Fibroblast of pulmonary artery (primary cell): ENCODE measurements around the gene USP11.

Source experiments
- DNase-seq: peaks from one replicate; pipeline ENCODE4 v3.0.0-alpha.2; 2010; ENCODE audit warnings: low read depth
- H3K4me3 ChIP-seq: replicated peaks from 2 replicates; pipeline ENCODE4 v1.5.1; 2011; ENCODE audit warnings: low read depth, mild to moderate bottlenecking, control low read depth, low read length, moderate library complexity
- TF ChIP-seq, protein P1 (sequence below): IDR thresholded peaks from 2 replicates; pipeline ENCODE4 v1.5.1; 2011; ENCODE audit warnings: mild to moderate bottlenecking, control low read depth, low read length, inconsistent platforms; ENCODE audit errors: missing control alignments

Gene USP11

DNA sequence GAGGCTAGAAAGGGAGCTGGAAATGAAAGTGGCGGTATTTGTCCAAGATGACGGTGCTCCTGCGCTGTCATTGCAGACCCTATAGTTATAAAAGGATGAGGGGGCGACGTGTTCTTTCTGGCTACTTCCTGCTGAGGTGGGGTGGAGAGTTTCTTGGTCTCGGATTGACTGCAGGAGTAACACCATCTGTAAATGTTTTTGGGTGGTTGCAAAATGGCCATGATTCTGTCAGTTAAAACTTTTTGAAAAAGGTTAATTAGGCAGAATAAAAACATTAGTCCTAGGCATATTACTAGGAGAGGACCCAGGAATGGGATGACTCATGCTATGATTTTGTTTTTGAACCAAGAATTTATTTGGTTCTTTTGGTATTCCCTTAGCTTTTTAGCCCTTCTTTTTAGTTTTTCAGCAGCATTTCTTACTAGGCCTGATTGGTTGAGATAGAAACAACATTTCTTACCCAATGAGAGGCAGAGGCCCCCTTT is 53.1 kb downstream of the USP11 start:
- no peak overlapping the region for H3K4me3 ChIP-seq
- DNase-seq = peak; percentile 4
- TF ChIP-seq, protein P1, sequence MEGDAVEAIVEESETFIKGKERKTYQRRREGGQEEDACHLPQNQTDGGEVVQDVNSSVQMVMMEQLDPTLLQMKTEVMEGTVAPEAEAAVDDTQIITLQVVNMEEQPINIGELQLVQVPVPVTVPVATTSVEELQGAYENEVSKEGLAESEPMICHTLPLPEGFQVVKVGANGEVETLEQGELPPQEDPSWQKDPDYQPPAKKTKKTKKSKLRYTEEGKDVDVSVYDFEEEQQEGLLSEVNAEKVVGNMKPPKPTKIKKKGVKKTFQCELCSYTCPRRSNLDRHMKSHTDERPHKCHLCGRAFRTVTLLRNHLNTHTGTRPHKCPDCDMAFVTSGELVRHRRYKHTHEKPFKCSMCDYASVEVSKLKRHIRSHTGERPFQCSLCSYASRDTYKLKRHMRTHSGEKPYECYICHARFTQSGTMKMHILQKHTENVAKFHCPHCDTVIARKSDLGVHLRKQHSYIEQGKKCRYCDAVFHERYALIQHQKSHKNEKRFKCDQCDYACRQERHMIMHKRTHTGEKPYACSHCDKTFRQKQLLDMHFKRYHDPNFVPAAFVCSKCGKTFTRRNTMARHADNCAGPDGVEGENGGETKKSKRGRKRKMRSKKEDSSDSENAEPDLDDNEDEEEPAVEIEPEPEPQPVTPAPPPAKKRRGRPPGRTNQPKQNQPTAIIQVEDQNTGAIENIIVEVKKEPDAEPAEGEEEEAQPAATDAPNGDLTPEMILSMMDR = no peak

DNA sequence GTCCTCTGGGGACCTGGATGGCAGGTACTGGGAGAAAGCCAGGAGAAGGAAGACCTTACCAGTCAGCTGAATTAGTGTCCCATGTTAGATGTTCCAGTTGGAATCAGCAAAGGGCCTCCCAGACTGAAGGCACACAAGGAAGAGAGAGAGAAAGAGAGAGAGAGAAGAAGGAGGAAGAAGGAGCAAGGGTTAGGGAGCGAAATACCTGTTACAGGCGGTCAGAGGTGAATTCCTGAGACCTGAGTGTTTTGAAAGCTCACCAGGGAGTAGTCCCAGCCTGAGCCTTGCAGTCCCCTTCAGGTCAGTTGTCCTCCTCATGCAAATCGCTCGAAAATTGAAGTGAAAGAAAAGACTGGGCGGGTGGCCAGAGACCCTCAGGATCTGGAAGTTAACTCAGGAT is 60.3 kb downstream of the USP11 start:
- no peak for DNase-seq
- no peak overlapping the region for H3K4me3 ChIP-seq
- TF ChIP-seq, protein P1 = no peak

DNA sequence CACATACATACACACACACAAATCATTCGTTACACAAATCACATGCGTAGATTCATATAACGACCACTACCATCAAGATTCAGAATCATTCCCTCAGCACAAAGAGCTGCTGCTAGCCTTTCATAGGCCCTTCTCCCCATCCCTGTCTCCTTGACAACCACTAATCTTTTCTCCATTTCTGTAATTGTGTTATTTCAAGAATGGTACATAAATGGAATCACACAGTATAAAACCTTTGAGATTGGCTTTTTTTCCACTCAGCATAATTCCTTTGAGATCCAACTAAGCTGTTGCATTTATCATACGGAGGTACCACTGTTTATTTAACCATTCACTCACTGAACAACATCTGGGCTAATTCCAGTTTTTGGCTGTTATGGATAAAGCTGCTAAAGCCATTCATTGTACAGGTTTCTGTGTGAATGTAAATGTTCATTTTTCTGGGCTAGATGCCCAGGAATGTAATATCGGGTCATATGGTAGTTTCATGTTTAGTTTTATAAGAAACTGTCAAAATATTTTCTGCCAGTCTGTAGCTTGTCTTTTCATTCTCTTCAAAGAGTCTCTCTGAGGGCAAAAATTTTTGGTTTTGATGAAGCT is 64.1 kb downstream of the USP11 start:
- TF ChIP-seq, protein P1 = no peak
- peak; percentile 22 for DNase-seq
- H3K4me3 ChIP-seq = no peak overlapping the region

DNA sequence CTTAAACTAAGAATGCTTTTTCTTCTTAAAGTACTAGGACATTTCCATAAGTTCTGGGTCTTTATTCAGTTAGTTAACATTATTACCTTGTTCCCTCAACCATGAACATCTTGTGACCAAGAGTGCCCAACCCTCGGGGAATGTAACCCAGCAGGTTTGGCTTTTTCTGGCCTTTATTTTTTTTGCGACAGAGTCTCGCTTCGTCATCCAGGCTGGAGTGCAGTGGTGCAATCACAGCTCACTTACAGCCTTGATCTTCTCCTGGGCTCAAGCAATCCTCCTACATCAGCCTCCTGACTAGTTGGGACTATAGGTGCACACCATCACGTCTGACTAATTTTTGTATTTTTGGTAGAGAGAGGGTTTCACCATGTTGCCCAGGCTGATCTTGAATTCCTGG is 65.1 kb downstream of the USP11 start:
- H3K4me3 ChIP-seq = no peak overlapping the region
- DNase-seq = no peak
- TF ChIP-seq, protein P1 = no peak
